Heart left ventricle (tissue), 16 donors: Measurements from ENCODE around the gene KERA. TPM values are rescaled to one million over a fixed set of nuclear protein-coding genes. Genes with fewer than 3 reads are reported as not detected.

ENCODE experiments used
- ATAC-seq, 4 donors: fragments of 200-7000 bp; cut with Tn5 transposase; one replicate each; pipeline ENCODE4 v1.9.1; 2020 to 2022; ENCODE audit warnings: moderate library complexity in 4 of 4, mild to moderate bottlenecking in 3 of 4, moderate number of reproducible peaks in 1 of 4
- DNase-seq, 5 donors: peaks; one replicate each; pipeline ENCODE4 v3.0.0-alpha.2; 2020
- H3K27ac ChIP-seq, 12 donors: fragments of 200-600 bp; sonication (generic) in 4 of 12; one replicate each; pipeline versions ENCODE4 v1.5.0 to v1.8.0; 2016 to 2022; ENCODE audit warnings: mild to moderate bottlenecking in 2 of 12
- H3K27me3 ChIP-seq, 9 donors: fragments of 200-600 bp; sonication (generic) in 2 of 9; one replicate each; pipeline versions ENCODE4 v1.5.1 to v1.8.0; 2016 to 2022; ENCODE audit warnings: mild to moderate bottlenecking in 3 of 9
- H3K36me3 ChIP-seq, 9 donors: fragments of 200-600 bp; sonication (generic) in 2 of 9; one replicate each; pipeline versions ENCODE4 v1.5.0 to v1.8.0; 2018 to 2022; ENCODE audit warnings: mild to moderate bottlenecking in 2 of 9
- H3K4me1 ChIP-seq, 12 donors: fragments of 200-600 bp; sonication (generic) in 4 of 12; one replicate each; pipeline versions ENCODE4 v1.5.0 to v1.8.0; 2016 to 2022; ENCODE audit warnings: mild to moderate bottlenecking in 3 of 12
- H3K4me3 ChIP-seq, 12 donors: fragments of 200-600 bp; sonication (generic) in 4 of 12; one replicate each; pipeline versions ENCODE4 v1.5.0 to v1.8.0; 2017 to 2022; ENCODE audit warnings: mild to moderate bottlenecking in 9 of 12, moderate library complexity in 4 of 12
- H3K9me3 ChIP-seq, 12 donors: fragments of 200-600 bp; sonication (generic) in 4 of 12; one replicate each; pipeline versions ENCODE4 v1.5.0 to v1.8.0; 2016 to 2022; ENCODE audit warnings: mild to moderate bottlenecking in 1 of 12
- POLR2A ChIP-seq, 2 donors: fragments of 450-650 bp; IDR thresholded peaks; one replicate each; pipeline ENCODE4 v1.6.1; 2017; ENCODE audit warnings: antibody characterized with exemption in 2 of 2, mild to moderate bottlenecking in 2 of 2, moderate library complexity in 2 of 2
- WGBS, 4 donors: extraction: QIAGEN DNeasy Blood & Tissue Kit in 2 of 4; methylation state at CpG; one replicate each; pipeline versions ENCODE4 v1.1.5 to v1.1.7; 2013 to 2018; 5-methylcytosine and 5-hydroxymethylcytosine counted together
- intact Hi-C, 10 donors: fragments of 100-400 bp; cut with DNase I; formaldehyde crosslinking; loops; one replicate each; pipeline versions ENCODE4 v1.11.1 to v1.14.2; 2022
- polyA plus RNA-seq, 2 donors: library from polyadenylated mRNA; stranded (reverse); fragments of 200-250 nt; gene quantifications; one replicate each; pipeline ENCODE4 v1.2.3, GENCODE V29; 2013
- total RNA-seq, 9 donors: library from RNA; depleted of rRNA in 2 of 9; stranded (reverse); fragments of >200 nt in 2 of 9; fragmentation: NEBNext Ultra II Directional in 3 of 9; extraction: Animal tissue kit (Norgen Biotek cat#: 25700) in 3 of 9; gene quantifications; one replicate each; pipeline versions ENCODE4 v1.1.0 to v1.2.4, GENCODE V29; 2016 to 2023
- TF ChIP-seq, protein P1 (sequence below), 12 donors: fragments of 200-600 bp; sonication (generic) in 4 of 12; IDR thresholded peaks; one replicate each; pipeline versions ENCODE4 v1.5.0 to v1.8.0; 2018 to 2022; ENCODE audit warnings: antibody characterized with exemption in 12 of 12, mild to moderate bottlenecking in 5 of 12
- donor health status: ischemic (EF 13 %, LVEDD 7.1; RV severe dilation, severe dysfunction).
- donor health status: healthy with polysubstance abuse.
- donor health status: DM: no; HTN: yes; CAD: no.
- donor health status: DM: no; HTN: no; CAD: no.
- donor health status: ischemic (EF 25% LVEDD 6.9; RV normal size, moderate dysfunction).
- donor health status: ischemic (EF 25% LVEDD 5.7; RV mildly dilated, moderate dysfunction).
- donor health status: healthy.
- donor health status: DM: yes; HTN: yes; CAD: no.
- donor health status: ischemic (EF 35%, LVEDD 5.7; RV mildly dilated, moderate dysfunction).
- donor health status: nonischemic (EF 11% LVEDD 7.7; RV severe dilation, severe dysfunction).
- donor health status: DM: yes; HTN: yes; CAD: no.
- donor health status: PGD.
- donor health status: ischemic (EF 29% LVEDD 5.4; RV normal size, mild dysfunction).
- donor health status: nonischemic (EF 23%, LVEDD 6.1; RV moderate dilation, normal function).

The KERA gene
- total and polyA plus RNA-seq, 11 donors, result not detected

- WGBS, 4 donors, result 88 to 94% (median 92%) methylated on average over 4 of the region's 4 CpGs
- no peak for DNase-seq
- Histone ChIP-seq H3K4me3 (no peak overlapping the region), H3K4me1 (peaks cover 0 to 3% (median 0%) of the 10 kb centered on the region in 12 donors), H3K36me3 (no peaks in the 10 kb centered on the region), H3K9me3 (peaks cover 0 to 11% (median 0%) of the 10 kb centered on the region in 12 donors), H3K27me3 (no peaks in the 10 kb centered on the region), H3K27ac (no peak overlapping the region)
- intact Hi-C loops, result no loop called here
- ATAC-seq, result no peak
- TF ChIP-seq, protein P1, sequence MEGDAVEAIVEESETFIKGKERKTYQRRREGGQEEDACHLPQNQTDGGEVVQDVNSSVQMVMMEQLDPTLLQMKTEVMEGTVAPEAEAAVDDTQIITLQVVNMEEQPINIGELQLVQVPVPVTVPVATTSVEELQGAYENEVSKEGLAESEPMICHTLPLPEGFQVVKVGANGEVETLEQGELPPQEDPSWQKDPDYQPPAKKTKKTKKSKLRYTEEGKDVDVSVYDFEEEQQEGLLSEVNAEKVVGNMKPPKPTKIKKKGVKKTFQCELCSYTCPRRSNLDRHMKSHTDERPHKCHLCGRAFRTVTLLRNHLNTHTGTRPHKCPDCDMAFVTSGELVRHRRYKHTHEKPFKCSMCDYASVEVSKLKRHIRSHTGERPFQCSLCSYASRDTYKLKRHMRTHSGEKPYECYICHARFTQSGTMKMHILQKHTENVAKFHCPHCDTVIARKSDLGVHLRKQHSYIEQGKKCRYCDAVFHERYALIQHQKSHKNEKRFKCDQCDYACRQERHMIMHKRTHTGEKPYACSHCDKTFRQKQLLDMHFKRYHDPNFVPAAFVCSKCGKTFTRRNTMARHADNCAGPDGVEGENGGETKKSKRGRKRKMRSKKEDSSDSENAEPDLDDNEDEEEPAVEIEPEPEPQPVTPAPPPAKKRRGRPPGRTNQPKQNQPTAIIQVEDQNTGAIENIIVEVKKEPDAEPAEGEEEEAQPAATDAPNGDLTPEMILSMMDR (IDR thresholded peaks at IDR 0.05), result no peak
- no peak for TF ChIP-seq POLR2A (IDR thresholded peaks at IDR 0.05)
Observed at GRCh38 chr12:91019455-91019854, 38.4 kb downstream of the KERA start.

DNA sequence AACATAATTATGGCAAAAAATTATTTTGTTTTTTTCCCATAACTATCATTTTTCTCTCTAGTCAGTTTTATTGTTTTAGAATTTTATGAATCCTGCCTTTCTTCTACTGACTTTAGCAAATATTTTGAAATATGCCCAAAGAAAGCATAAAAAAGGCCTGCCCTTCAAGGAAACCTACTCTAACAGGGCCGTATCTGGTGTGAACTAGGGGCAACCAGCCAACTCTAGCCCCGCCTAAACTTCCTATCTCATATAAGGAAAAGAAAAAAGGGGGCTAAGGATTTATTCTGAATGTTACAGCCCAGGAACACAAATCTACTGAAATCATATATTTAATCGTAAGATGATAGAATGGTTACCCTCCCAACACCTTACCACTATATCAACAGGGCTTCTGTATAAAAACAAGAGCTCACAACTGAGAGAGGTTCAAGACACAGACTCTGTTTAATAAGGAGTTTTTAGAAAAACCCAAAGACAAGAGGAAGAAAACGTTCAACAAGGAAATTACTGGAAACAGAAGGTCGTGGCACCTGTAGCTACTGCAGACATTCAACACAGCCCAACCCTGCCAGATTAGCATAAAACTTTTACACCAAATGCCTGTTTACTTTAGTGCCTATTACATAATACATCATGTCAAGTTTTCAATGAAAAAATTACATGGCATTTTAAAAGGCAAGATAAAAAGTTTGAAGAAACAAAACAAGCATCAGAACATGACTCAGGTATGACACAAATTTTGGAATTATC, 40.1 kb downstream of the KERA start:
- no peak for TF ChIP-seq POLR2A (IDR thresholded peaks at IDR 0.05)
- TF ChIP-seq, protein P1 (IDR thresholded peaks at IDR 0.05), result no peak
- Histone ChIP-seq H3K4me1 (peaks cover 0 to 3% (median 0%) of the 10 kb centered on the region in 12 donors), H3K9me3 (peaks cover 0 to 11% (median 0%) of the 10 kb centered on the region in 12 donors), H3K4me3 (no peak overlapping the region), H3K27me3 (no peaks in the 10 kb centered on the region), H3K36me3 (no peaks in the 10 kb centered on the region), H3K27ac (peak overlapping the region in 7 of 12 donors; percentile 9 to 70 (median 53))
- ATAC-seq (no peak), DNase-seq (peak in 2 of 5 donors; percentile 42 to 45)
- 48 to 59% (median 54%) methylated on average over 5 of the region's 5 CpGs for WGBS, 4 donors
- intact Hi-C loops, result no loop called here

DNA sequence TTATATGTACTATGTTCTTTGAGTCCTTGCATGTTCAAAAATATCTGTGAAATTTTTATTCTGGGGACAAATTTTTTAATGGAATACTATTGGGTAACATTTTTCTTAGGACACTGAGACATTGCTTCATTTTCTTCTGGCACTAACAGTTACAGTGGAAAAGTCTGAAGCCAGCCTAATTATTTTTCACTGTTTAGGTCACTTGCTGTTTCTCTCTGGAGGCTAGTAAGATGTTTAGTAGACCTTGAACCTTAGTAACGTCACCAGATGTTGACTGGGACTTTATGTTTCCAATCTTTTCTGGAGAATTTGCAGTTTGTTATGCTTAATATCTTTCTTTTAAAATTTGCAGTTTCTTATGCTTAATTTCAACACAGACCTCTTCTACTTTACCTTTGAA, 40.8 kb downstream of the KERA start:
- peaks cover 0 to 3% (median 0%) of the 10 kb centered on the region in 12 donors for H3K4me1 ChIP-seq
- ATAC-seq (peak in 3 of 4 donors; percentile 39 to 80 (median 69)), DNase-seq (no peak)
- TF ChIP-seq, protein P1 (IDR thresholded peaks at IDR 0.05), result no peak
- no peak for TF ChIP-seq POLR2A (IDR thresholded peaks at IDR 0.05)
- H3K4me3 ChIP-seq, result no peak overlapping the region
- peak overlapping the region in 5 of 12 donors; percentile 9 to 70 (median 53) for H3K27ac ChIP-seq
- no peaks in the 10 kb centered on the region for H3K27me3 ChIP-seq
- WGBS, 4 donors, result 72 to 89% (median 79%) methylated on average over 1 of the region's 1 CpG
- no peaks in the 10 kb centered on the region for H3K36me3 ChIP-seq
- H3K9me3 ChIP-seq, result peaks cover 0 to 11% (median 0%) of the 10 kb centered on the region in 12 donors
- intact Hi-C loops, result no loop called here

- DNase-seq, result no peak
- 58 to 90% (median 81%) methylated on average over 1 of the region's 1 CpG for WGBS, 4 donors
- Histone ChIP-seq H3K9me3 (no peaks in the 10 kb centered on the region), H3K36me3 (no peaks in the 10 kb centered on the region), H3K4me1 (no peaks in the 10 kb centered on the region), H3K27me3 (no peaks in the 10 kb centered on the region), H3K27ac (no peak overlapping the region), H3K4me3 (no peak overlapping the region)
- TF ChIP-seq, protein P1 (IDR thresholded peaks at IDR 0.05), result no peak
- TF ChIP-seq POLR2A (IDR thresholded peaks at IDR 0.05), result no peak
- intact Hi-C loops, result no loop called here
- no peak for ATAC-seq
Observed at GRCh38 chr12:91009319-91009950, 48.4 kb downstream of the KERA start.
